GM18526 (cell line): ENCODE data around the gene RNF17.

Source experiments
- POLR2A ChIP-seq: IDR thresholded peaks from 3 replicates; pipeline ENCODE4 v1.6.1; 2011; ENCODE audit not compliant: insufficient read length; ENCODE audit errors: extremely low read depth

The RNF17 gene

GRCh38 chr13:24763596-24764275 lies at the start of gene RNF17:
RNF17 (plus strand) TSS chr13:24764169; CDS start chr13:24764204, 35 bp downstream.
- TF ChIP-seq POLR2A, result no peak

GRCh38 chr13:24716011-24716410 lies 48.0 kb upstream of the RNF17 start:
- no peak for TF ChIP-seq POLR2A

- no peak for TF ChIP-seq POLR2A
These were observed 47.5 kb upstream of the RNF17 start for GRCh38 chr13:24716446-24716845.

- TF ChIP-seq POLR2A, result no peak
These were observed 46.8 kb upstream of the RNF17 start for GRCh38 chr13:24717217-24717616.

- TF ChIP-seq POLR2A, result no peak
These were observed 45.6 kb upstream of the RNF17 start for GRCh38 chr13:24718192-24718965.

GRCh38 chr13:24719139-24719538 lies 44.8 kb upstream of the RNF17 start:
- TF ChIP-seq POLR2A, result no peak

- TF ChIP-seq POLR2A, result no peak
These were observed 40.8 kb upstream of the RNF17 start for GRCh38 chr13:24723206-24723605.

GRCh38 chr13:24724714-24725113 lies 39.3 kb upstream of the RNF17 start:
- TF ChIP-seq POLR2A, result no peak

- no peak for TF ChIP-seq POLR2A
These were observed 38.6 kb upstream of the RNF17 start for GRCh38 chr13:24725379-24725778.

GRCh38 chr13:24727731-24728601 lies 36.0 kb upstream of the RNF17 start:
- TF ChIP-seq POLR2A, result no peak

GRCh38 chr13:24734950-24735349 lies 29.0 kb upstream of the RNF17 start:
- no peak for TF ChIP-seq POLR2A

GRCh38 chr13:24737042-24737441 lies 26.9 kb upstream of the RNF17 start:
- no peak for TF ChIP-seq POLR2A

- TF ChIP-seq POLR2A, result no peak
These were observed 25.6 kb upstream of the RNF17 start for GRCh38 chr13:24738366-24738847.

- no peak for TF ChIP-seq POLR2A
These were observed 23.7 kb upstream of the RNF17 start for GRCh38 chr13:24740014-24740890.
